ENCODE results near the gene BHMT2. TPM values are rescaled to one million over a fixed set of nuclear protein-coding genes. Genes with fewer than 3 reads are reported as not detected.

The BHMT2 gene
- total RNA-seq, 4 donors from 2014 or later, result 1.3 to 16.4 (median 5.3) TPM; not detected in 1

DNA sequence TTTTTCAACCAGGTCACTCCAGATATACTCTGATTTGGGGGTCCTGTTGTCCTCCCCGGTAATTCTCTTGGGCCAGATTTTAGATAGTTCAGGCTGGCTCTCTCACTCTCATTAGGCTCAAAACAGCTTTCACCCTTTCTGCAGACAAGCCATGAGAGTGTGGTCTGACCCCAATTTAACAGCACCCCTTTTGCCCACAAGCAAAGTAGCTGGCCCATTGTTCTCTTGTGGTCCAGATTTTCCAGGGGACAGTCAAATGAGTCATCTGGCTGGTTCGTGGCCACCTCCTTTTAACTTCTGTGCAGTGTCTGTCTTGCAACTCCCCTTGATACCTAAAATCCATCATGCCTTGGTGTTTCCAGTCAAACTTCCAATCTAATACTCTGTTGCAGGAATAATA lies 16.5 kb downstream of the BHMT2 start:
- Histone ChIP-seq H3K9me3 (no peaks in the 10 kb centered on the region), H3K27ac (no peak overlapping the region), H3K4me3 (no peak overlapping the region), H3K36me3 (no peaks in the 10 kb centered on the region), H3K4me1 (no peaks in the 10 kb centered on the region), H3K27me3 (no peaks in the 10 kb centered on the region)
- TF ChIP-seq CTCF (IDR thresholded peaks at IDR 0.05), result no peak
- no peak for TF ChIP-seq POLR2A (IDR thresholded peaks at IDR 0.05)
- no peak for DNase-seq
- intact Hi-C loops (cut with DNase I; ENCODE audit: low total_unique reads), result no loop called here

GRCh38 chr5:79088507-79088906 lies 18.9 kb downstream of the BHMT2 start:
- Histone ChIP-seq H3K27me3 (no peaks in the 10 kb centered on the region), H3K9me3 (no peaks in the 10 kb centered on the region), H3K27ac (no peak overlapping the region), H3K4me1 (no peaks in the 10 kb centered on the region), H3K4me3 (no peak overlapping the region), H3K36me3 (no peaks in the 10 kb centered on the region)
- no peak for DNase-seq
- TF ChIP-seq CTCF (IDR thresholded peaks at IDR 0.05) (no peak), POLR2A (IDR thresholded peaks at IDR 0.05) (no peak)
- intact Hi-C loops (cut with DNase I; ENCODE audit: low total_unique reads), result no loop called here

GRCh38 chr5:79091064-79091463 lies 21.5 kb downstream of the BHMT2 start:
- Histone ChIP-seq H3K36me3 (no peaks in the 10 kb centered on the region), H3K27ac (no peak overlapping the region), H3K4me1 (no peaks in the 10 kb centered on the region), H3K4me3 (no peak overlapping the region), H3K27me3 (no peaks in the 10 kb centered on the region), H3K9me3 (no peaks in the 10 kb centered on the region)
- DNase-seq, result no peak
- intact Hi-C loops (cut with DNase I; ENCODE audit: low total_unique reads), result no loop called here
- TF ChIP-seq POLR2A (IDR thresholded peaks at IDR 0.05), result no peak
- no peak for TF ChIP-seq CTCF (IDR thresholded peaks at IDR 0.05)

DNA sequence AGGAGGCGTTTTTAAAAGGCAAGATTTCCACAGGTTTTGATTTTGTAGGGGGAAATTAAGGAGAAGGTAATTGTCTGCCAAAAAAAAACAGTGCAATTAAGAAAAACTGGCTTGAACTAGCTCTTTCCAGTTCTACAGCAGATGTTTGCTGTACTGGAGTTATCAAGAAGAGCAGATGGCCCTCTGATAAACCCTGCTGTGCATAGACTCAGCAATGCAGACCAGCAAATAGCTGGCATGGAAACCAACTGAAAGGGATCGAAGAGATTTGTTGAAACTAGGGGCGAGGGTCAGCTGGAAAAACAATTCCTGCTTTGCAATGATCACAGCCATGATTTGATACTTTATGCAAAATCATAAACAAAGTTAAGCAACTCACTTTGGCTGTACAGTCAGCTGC lies 24.2 kb downstream of the BHMT2 start:
- Histone ChIP-seq H3K36me3 (no peaks in the 10 kb centered on the region), H3K4me1 (no peaks in the 10 kb centered on the region), H3K4me3 (no peak overlapping the region), H3K27ac (no peak overlapping the region), H3K27me3 (no peaks in the 10 kb centered on the region), H3K9me3 (no peaks in the 10 kb centered on the region)
- intact Hi-C loops (cut with DNase I; ENCODE audit: low total_unique reads), result no loop called here
- TF ChIP-seq POLR2A (IDR thresholded peaks at IDR 0.05) (no peak), CTCF (IDR thresholded peaks at IDR 0.05) (no peak)
- no peak for DNase-seq

GRCh38 chr5:79105868-79106267 lies 36.3 kb downstream of the BHMT2 start:
- no peak for DNase-seq
- TF ChIP-seq CTCF (IDR thresholded peaks at IDR 0.05) (no peak), POLR2A (IDR thresholded peaks at IDR 0.05) (no peak)
- intact Hi-C loops (cut with DNase I; ENCODE audit: low total_unique reads), result no loop called here
- H3K4me3 ChIP-seq, result no peak overlapping the region
- no peaks in the 10 kb centered on the region for H3K36me3 ChIP-seq
- no peaks in the 10 kb centered on the region for H3K4me1 ChIP-seq
- H3K27me3 ChIP-seq, result no peaks in the 10 kb centered on the region
- H3K9me3 ChIP-seq, result no peaks in the 10 kb centered on the region
- H3K27ac ChIP-seq, result no peak overlapping the region

Measured in uterus (tissue), 4 donors.